ENCODE results near the gene CPEB2. TPM values are rescaled to one million over a fixed set of nuclear protein-coding genes. Genes with fewer than 3 reads are reported as not detected.

CPEB2 gene
- 10.8 and 17.4 TPM in 2 replicates for total RNA-seq (2014; rRNA removed)
- 6.6 TPM for polyA plus RNA-seq (2012)

DNA sequence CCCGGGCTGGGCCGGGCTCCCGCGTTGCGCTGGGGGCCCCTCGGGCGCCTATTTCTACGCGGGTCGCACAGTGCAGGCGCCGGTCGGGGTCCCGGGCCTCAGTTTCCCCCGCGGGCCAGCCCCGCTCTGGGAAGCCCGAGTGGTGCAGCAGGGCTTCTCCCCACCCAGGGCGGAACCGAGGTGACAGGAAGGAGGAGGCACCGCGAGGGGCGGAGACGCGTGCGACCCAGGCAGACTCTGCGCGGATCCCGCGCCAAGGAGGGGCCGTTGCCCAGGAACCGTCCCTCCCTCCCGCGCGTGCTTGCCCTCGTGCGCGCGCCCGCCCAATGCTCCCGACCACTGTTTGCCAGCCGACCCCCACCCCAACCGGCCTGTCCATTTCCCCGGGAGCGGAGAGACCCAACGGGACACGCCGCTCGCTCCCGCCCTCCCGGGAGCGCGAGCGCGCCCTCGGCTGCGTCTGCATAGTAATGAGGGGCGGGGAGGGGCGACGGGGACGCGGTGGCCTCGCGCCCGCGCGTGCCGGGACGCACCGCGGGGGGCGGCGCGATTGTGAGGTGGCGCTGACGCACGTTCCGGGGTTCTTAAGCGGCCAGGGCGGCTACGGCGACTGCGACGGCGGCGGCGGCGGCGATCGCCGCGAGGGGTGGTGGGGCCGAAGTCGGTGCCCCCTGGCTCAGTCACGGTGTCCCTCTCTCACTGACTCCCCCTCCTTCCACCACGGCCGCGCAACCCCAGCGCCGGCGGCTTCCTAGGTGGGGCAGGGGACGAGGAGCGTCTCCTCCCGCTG, at the start of gene CPEB2:
Gene CPEB2 (plus strand): TSS at position 613 of the 790 bp plus-strand sequence. CDS start 193 bp downstream, outside the sequence.
- peak; percentile 98 for DNase-seq (ENCODE audit: low read depth)

DNA sequence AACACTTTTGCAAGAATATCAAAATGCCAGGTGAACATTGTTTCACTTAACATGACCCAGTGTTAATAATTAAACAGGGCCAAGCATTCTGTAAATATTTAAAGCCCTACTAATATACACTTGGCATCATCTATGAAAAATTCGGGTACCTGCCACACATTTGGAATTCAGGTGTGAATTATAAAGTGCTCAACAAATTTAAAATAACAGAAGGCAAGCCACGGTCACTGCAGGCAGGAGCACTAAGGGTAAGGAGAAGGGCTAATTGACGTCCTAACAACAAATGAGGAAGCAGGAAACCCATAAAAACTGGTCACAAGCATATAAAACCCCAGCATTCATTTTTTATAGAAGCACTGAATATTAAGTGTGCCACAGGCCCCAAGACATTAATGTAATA, 43.8 kb upstream of the CPEB2 start:
- no peak for DNase-seq (ENCODE audit: low read depth)

DNA sequence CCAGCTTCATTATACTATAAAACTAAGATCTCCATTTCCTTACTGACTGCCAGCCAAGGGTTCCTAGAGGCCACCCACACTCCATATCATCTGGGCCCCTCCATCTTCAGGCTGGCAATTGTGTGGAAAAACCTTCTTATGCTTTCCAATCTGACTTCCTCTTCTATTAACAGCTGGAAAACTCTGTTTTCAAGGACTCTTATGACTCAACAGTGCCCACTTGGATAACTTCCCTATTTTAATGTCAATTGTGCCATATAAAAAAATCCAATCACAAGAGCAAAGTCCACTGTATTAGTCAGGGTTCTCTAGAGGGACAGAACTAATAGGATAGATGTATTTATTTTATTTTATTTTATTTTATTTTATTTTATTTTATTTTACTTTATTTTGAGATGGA, 41.0 kb upstream of the CPEB2 start:
- peak; percentile 7 for DNase-seq (ENCODE audit: low read depth)

DNA sequence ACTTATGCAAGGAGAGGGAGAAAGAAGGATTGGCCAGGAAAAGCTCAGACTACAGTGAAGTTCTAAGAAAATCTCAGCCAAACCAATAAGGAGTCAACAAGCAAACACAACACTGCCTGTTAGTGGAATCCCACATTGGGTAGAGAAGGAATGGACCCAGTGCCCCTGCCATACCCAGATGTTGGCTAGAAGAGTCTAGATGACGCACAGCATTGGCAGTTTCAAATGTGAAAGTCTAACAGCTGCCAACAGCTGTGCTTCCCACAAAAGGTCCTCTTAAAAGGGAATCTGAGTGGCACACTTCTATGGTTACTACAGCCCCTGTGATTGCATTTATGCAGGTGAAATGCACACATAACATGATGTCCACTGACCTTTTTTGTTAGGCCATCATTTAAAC, 37.2 kb upstream of the CPEB2 start:
- peak; percentile 84 for DNase-seq (ENCODE audit: low read depth)

DNA sequence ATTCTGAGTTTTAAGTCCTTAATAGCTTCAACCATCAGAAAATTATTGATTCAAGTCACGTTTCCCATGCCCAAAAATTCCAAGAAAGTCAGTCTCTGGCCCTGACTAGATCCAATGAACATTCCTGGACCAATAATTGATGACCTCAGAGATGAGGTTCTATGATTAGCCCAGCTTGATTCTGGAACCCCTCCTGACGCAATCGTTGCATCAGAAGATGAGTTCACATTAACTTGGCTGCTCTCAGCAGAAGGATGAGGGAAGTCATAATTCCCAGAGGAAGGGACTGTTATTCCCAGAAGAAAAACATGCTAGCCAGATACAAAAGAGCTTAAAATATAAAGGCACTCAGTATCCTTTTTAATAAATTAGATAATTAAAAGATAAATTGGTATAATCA, 34.3 kb upstream of the CPEB2 start:
- DNase-seq (ENCODE audit: low read depth) = peak; percentile 8

DNA sequence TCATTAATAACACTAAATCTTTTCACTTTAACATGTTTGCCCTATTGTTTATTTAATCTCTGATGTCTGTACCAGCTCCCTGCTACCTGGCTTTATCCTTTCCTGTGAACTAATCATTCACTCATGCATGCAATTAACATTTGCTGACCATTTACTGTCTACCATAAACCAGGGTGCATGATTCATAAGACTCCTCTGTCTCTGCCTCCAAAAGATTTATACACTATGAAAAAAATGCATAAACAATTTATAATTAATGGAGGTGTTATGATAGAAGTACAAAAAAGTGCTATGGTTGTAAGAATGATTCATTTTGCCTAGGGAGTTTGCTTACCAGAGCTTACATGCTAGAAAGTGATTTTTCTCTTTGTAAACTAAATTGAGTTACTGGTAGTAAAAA, 24.5 kb upstream of the CPEB2 start:
- DNase-seq (ENCODE audit: low read depth) = no peak

DNA sequence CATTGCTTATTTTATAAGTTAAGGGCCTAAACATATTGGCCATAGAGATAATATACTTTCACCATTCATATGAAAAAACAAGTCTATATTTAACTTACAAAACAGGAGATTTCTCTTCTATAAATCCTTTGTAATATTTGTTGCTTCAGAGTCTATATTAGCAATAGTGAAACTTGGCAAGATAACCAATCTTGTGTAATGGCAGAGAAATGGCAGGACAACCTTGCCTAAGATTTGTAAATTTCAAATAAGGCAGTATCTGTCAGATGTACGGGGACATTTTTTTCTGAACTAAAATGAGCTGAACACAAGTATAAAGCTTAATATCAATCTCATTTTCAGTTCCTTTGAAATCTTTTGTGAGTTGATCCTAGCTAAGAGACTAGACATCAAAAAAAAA, 17.8 kb upstream of the CPEB2 start:
- no peak for DNase-seq (ENCODE audit: low read depth)

DNA sequence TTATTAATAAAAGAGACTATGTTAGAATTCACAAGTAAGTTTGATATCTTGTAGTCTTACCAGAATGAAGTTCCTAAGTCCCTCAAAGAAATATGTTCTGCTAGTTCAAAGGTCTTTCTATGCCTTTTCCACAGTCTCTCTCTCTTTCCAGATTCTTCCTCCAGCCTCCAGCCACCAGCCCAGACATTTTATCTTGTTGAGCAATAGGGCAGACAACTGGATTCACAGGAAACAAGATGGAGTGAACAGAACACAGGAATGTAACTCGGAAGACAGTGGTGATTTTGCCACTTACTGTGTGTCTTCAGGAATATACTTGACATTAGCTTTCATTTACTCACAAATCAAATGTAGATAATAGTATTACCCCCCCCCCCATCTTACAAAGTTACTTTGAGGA, 17.1 kb upstream of the CPEB2 start:
- DNase-seq (ENCODE audit: low read depth) = no peak

DNA sequence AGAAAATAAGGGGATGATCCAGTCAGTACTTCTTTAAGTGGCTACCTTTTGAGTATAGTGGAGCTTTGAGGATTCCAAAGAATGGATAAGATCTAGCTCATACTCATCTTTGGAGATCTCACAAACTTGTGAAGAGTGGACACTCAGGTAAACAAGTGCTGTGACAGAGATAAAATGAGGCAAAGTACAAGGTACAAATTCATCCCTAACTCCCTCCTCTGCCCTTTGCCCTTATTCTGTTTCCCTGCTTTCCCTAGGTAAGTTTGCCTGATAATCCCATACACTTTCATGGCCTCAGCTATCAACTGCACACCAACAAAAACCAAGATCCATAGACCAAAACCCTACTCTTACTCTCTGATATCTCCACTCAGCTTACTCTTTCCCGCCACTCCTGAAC, 16.4 kb upstream of the CPEB2 start:
- no peak for DNase-seq (ENCODE audit: low read depth)

DNA sequence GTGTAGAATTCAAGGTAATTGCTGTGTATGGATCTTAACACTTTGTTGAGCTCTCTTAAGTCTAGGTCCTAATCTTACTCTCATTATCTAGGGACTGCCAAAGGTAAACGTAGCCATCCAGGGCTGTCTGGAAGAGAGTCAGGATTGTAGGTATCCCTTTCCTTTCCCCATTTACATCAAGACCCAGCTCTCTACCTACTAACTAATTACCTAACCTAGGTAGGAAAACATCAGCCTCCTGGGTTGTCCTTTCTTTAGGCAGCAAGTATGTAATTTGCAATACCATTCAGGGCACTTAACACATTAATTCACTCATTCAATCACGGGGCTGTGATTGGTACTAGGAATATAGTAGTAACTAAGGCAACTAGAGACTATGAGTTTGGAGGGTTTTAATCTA, 15.2 kb upstream of the CPEB2 start:
- DNase-seq (ENCODE audit: low read depth) = no peak

DNA sequence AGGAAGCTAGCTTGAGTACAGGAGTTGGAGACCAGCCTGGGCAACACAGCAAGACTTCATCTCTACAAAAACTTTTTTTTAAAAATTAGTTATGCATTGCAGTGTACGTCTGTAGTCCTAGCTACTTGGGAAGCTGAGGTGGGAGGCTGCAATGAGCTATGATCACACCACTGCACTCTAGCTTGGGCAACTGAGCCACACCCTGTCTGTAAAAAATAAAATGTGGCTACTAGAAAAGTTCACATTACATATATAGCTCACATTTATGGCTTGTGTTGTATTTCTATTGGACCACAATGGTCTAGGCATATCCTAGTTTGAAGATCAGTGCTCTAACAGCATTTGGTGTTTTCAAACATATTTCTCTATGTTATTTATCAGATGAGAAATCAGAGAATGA, 11.8 kb upstream of the CPEB2 start:
- no peak for DNase-seq (ENCODE audit: low read depth)

DNA sequence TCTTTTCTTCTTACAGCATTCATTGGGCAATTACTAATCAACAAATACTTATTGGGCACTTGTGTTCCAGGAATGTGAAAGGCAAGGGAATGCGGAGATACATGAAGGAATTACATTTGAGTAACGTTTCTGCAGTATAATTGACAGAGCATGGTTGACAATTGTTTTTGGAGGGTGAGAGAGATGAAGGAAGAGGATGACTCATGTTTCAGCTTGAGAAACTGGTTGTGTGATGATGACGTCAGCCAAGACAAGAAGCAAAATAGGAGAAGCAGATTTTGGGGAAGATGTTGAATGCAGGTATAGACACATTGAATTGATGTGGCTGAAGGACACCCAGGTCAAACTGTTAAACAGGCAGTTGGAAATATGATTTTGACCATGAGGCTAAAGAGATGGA, 8.0 kb upstream of the CPEB2 start:
- peak; percentile 44 for DNase-seq (ENCODE audit: low read depth)

DNA sequence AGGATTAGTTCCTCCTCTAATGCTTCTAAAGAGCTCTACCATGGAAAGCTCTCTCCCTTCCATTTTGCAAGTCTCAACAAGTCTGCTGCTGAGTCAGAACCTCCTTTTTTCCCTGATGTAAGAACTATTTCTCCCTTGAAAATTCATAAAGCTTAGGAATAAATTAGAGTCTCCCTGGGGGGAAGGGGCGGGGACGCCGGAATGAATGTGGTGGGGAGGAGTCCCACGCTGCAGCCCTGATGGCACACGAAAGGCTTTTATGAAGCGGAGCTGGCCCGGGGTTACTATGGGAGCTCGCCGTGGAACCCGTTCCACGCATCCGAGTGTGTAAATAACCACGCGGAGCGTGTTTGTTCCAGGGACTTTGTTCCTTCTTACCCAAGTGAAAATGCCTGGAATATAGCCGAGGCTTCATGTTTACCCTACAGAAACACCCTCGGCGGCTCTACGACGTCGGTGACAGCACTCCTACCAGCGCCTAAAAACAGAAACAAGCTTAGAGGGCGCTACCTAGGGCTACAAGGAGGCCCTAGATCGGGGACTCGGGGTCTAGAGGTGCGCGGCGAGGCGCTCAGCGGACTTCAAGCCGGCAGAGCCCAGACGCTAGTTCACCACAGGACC, 923 bp upstream of the CPEB2 start:
- peak; percentile 94 for DNase-seq (ENCODE audit: low read depth)

DNA sequence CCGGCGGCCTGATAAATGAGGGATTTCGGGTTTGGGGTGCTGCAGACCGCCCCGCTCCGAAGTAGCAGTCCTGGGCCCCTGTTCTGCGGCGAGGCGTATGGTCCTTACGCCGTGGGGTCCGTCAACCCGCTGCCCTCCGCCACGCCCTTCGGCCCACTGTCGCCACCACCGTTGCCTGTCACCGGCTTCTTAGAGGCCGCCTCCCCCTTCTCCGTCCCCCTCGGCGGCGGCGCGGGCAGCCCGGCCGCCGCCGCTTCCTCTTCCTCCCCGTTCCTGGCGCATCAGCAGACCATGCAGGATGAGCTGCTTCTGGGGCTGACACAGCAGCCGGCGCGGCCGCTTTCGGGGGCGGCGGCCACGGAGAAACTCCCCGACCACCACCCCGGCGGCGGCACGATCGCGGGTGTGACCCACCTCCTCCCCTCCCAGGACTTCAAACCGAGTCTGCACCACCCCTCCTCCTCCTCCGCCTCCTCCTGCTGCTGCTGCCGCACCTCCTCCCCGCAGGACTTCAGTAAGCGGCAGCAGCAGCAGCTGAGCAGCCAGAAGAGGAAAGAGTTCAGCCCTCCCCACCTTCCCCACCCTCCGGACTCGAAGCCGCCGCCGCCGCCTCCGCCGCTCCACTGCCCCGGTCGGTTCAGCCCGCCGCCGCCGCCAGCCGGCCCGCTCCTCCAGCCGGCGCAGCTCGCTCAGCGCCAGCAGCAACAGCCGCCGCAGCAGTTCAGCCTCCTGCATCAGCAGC, 549 bp downstream of the CPEB2 start:
- DNase-seq (ENCODE audit: low read depth) = peak; percentile 87

DNA sequence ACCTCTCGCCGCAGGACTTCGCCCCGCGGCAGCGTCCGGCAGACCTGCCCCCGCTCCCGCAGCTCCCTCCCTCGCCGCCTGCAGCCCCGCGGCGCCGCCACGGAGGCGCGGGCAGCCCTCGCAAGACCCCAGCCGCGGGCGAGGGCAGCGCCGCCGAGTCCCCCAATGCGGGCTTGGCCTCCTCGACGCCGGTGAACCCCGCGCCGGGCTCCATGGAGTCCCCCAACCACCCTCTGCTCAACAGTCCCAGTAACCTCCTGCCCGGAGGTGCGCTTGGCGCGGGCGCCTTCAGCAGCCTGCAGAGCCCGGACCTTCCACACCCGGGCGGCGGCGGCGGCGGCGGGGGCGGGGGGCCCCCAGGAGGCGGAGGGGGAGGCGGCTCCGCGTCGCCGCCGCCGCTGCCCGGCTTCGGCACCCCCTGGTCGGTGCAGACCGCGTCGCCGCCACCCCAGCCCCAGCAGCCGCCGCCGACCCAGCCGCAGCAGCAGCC, 1.2 kb downstream of the CPEB2 start:
- DNase-seq (ENCODE audit: low read depth) = peak; percentile 38

DNA sequence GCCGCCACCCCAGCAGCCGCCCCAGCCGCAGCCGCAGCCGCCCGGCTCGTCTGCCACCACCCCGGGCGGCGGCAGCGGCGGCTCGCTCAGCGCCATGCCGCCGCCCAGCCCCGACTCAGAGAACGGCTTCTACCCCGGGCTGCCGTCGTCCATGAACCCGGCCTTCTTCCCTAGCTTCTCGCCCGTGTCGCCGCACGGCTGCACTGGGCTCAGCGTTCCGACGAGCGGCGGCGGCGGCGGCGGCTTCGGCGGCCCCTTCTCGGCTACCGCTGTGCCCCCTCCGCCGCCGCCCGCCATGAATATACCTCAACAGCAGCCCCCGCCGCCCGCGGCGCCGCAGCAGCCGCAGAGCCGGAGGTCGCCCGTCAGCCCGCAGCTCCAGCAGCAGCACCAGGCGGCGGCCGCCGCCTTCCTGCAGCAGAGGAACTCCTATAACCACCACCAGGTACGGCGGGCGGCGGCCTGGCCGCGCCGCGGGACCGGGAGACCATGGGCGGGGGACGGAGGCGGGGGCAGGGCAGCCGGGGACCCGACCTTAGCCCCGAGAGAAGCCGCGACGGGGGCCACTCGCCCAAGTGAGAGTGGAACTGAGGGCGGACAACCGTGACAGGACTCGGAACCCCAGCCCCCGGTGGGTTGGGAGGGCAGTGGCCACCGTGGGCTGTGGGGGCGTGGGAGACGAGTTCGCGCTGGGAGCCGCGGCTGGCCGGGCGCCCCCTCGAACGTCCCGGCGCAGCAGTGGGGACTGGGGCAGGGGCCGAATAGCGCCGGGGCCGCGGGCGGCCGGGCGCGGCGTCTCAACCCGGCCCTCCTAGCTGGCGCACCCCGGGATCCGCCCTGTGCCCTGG, 1.8 kb downstream of the CPEB2 start:
- DNase-seq (ENCODE audit: low read depth) = no peak

DNA sequence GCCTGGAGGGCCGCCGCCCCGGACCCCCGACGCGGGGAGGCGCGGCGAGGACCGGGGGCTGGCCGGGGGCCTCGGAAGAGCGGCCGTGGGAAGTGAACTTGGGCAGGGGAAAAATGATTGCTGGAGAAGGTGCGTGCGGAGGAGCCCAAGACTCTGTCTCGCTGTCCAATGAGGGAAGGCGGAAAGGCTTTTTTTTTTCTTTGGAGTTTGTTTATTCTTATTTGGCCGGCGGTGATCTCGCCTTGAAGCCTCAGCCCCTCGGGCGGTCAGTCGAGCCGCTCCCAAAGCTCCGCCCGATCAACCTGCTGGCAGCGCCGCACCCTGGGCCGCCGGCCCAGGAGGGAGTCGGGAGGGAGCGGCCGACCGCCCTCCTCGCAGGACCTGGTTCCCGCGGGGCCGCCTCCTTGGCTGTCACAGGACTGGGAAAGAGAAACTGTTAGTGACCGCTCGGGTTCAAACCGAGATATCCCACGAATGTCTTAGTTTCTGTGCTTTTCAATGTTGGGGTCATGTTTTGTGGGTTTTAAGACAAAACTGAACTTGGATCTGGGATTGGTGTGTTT, 2.5 kb downstream of the CPEB2 start:
- DNase-seq (ENCODE audit: low read depth) = peak; percentile 55

DNA sequence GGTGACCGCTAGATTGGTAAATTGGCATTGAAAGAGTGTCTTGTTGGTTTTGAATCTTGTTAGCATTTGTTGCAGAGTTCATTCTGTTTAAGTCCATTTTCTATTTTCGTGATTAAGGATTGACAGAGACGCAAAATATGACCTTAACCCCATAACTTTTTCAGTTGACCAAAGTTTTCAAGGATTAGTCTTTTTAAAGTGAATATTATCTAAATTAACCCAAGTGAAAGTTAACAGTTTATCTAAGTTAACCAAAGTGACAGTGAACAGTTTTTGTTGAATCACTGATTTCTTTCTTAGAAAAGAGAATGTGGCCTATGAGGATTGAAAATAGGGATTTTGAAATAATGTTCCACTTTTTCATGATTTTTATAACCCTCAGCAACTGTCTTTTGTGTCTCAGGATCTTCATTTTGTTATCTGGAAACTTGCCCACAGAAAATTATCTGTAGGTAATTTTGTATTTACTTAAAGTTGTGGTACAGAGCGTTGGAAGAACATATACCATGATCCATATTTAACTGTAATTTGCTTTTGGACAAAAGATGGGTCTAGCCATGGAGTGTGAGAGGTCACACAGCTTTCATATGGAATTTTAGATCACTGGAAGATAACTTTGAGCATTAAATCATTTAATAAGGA, 3.3 kb downstream of the CPEB2 start:
- no peak for DNase-seq (ENCODE audit: low read depth)

DNA sequence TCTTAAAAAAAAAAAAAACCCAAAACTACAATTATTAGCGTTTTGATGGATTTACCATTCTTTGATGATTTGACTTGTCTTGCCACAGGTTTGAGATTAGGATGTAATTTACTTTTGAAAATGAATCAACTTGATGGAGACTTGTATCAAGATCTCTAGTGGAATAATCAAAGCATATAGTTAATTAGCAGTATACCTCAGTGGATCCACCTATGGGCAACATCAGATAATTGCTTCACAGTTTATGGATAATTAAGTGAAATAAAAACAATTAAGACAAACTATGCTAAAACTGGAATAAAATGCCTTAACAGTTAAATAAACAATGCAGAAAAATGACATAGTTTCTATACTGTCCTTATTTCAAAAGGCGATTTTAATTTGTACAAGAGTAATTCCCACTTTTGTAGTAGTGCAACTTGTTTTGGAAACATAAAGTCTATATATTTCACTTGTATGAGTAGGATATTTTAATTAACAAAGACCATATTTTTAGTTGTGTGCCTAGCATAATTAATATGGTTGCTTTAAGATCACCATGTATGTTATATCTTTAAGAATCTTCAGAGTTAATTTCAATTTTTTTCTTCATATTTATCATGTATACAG, 4.2 kb downstream of the CPEB2 start:
- peak; percentile 36 for DNase-seq (ENCODE audit: low read depth)

DNA sequence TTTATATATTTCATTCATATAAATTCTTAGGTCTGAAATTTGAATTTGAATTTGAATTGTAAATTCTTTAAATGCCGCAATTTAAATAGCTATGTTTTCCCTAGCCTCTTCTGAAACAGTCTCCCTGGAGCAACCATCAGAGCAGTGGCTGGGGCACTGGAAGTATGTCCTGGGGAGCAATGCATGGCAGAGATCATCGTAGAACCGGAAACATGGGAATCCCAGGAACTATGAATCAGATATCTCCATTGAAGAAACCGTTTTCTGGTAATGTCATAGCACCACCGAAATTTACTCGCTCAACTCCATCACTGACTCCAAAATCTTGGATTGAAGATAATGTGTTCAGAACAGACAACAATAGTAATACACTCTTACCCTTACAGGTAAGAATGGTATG, 4.9 kb downstream of the CPEB2 start:
- DNase-seq (ENCODE audit: low read depth) = no peak

All from LHCN-M2 (cell line).